ENCODE measurements around the gene WRNIP1. TPM values are rescaled to one million over a fixed set of nuclear protein-coding genes. Genes with fewer than 3 reads are reported as not detected.
A peak's percentile ranks its signal among the peaks of the same experiment; 100 is the strongest.

The WRNIP1 gene
- total and polyA plus RNA-seq, 9 of the 15 experiments (the other 6 are each of a cell fraction or from before 2014, with no cell fraction given): 13.2 to 63.6 (median 48.6) TPM

DNA sequence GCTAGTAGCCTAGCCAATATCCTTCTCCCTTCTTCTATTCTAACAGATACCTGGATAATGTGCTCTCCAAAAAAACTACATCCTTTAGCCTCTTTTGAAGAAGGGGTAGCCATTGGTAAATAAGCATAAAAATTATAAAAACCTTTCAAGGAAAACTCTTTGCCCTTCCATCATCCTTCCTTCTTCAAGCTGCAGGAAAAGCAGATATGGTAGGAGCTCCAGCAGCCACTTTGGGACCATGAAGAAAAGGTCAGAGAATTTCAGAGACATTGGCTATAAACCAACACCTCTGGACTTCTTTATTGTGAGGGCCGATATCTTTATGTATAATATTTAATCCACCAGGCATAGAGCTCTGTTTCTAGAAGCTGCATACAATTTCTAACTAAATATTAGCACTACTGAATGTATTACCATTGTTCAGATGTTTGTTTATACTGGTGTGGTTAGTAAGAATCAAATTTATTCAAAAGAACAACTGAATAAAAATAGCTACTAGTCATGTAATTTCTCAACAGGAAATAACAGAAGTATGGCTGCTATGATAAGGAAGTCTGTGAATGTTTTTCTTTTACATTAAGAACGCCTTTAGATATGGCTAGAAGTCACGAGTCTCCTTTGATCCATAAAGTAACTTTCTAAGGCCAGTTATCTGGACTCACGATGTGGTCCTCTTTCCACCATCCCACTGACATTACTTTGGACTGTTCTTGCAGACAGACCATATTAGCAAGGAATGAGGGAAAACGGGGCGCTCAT, 46.7 kb upstream of the WRNIP1 start (continued):
- TF ChIP-seq, protein P1, sequence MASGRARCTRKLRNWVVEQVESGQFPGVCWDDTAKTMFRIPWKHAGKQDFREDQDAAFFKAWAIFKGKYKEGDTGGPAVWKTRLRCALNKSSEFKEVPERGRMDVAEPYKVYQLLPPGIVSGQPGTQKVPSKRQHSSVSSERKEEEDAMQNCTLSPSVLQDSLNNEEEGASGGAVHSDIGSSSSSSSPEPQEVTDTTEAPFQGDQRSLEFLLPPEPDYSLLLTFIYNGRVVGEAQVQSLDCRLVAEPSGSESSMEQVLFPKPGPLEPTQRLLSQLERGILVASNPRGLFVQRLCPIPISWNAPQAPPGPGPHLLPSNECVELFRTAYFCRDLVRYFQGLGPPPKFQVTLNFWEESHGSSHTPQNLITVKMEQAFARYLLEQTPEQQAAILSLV (tag; IDR thresholded peaks at IDR 0.05): no peak
- TF ChIP-seq CHD1 (IDR thresholded peaks at IDR 0.05; ENCODE audit: low read length) (no peak), ZNF431 (CRISPR knock-in tag; IDR thresholded peaks at IDR 0.05) (no peak), NFE2 (IDR thresholded peaks at IDR 0.05; ENCODE audit: low read depth) (no peak), ELF2 (CRISPR knock-in tag; IDR thresholded peaks at IDR 0.05) (no peak), IFI16 (CRISPR knock-in tag; IDR thresholded peaks at IDR 0.05) (no peak), ADNP (tag; IDR thresholded peaks at IDR 0.05) (0 out of 2 replicates have a peak, but pooled peaks have one; percentile 31)
- TF ChIP-seq, protein P2, sequence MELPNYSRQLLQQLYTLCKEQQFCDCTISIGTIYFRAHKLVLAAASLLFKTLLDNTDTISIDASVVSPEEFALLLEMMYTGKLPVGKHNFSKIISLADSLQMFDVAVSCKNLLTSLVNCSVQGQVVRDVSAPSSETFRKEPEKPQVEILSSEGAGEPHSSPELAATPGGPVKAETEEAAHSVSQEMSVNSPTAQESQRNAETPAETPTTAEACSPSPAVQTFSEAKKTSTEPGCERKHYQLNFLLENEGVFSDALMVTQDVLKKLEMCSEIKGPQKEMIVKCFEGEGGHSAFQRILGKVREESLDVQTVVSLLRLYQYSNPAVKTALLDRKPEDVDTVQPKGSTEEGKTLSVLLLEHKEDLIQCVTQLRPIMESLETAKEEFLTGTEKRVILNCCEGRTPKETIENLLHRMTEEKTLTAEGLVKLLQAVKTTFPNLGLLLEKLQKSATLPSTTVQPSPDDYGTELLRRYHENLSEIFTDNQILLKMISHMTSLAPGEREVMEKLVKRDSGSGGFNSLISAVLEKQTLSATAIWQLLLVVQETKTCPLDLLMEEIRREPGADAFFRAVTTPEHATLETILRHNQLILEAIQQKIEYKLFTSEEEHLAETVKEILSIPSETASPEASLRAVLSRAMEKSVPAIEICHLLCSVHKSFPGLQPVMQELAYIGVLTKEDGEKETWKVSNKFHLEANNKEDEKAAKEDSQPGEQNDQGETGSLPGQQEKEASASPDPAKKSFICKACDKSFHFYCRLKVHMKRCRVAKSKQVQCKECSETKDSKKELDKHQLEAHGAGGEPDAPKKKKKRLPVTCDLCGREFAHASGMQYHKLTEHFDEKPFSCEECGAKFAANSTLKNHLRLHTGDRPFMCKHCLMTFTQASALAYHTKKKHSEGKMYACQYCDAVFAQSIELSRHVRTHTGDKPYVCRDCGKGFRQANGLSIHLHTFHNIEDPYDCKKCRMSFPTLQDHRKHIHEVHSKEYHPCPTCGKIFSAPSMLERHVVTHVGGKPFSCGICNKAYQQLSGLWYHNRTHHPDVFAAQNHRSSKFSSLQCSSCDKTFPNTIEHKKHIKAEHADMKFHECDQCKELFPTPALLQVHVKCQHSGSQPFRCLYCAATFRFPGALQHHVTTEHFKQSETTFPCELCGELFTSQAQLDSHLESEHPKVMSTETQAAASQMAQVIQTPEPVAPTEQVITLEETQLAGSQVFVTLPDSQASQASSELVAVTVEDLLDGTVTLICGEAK (IDR thresholded peaks at IDR 0.05): no peak
- TF ChIP-seq, protein P2 (CRISPR knock-in tag; IDR thresholded peaks at IDR 0.05): no peak
- TF ChIP-seq, protein P3, sequence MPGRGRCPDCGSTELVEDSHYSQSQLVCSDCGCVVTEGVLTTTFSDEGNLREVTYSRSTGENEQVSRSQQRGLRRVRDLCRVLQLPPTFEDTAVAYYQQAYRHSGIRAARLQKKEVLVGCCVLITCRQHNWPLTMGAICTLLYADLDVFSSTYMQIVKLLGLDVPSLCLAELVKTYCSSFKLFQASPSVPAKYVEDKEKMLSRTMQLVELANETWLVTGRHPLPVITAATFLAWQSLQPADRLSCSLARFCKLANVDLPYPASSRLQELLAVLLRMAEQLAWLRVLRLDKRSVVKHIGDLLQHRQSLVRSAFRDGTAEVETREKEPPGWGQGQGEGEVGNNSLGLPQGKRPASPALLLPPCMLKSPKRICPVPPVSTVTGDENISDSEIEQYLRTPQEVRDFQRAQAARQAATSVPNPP (IDR thresholded peaks at IDR 0.05; ENCODE audit: borderline replicate concordance, insufficient read depth, insufficient read length): no peak
- TF ChIP-seq, protein P4, sequence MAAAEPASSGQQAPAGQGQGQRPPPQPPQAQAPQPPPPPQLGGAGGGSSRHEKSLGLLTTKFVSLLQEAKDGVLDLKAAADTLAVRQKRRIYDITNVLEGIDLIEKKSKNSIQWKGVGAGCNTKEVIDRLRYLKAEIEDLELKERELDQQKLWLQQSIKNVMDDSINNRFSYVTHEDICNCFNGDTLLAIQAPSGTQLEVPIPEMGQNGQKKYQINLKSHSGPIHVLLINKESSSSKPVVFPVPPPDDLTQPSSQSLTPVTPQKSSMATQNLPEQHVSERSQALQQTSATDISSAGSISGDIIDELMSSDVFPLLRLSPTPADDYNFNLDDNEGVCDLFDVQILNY (CRISPR knock-in tag; IDR thresholded peaks at IDR 0.05): no peak
- TF ChIP-seq, protein P5, sequence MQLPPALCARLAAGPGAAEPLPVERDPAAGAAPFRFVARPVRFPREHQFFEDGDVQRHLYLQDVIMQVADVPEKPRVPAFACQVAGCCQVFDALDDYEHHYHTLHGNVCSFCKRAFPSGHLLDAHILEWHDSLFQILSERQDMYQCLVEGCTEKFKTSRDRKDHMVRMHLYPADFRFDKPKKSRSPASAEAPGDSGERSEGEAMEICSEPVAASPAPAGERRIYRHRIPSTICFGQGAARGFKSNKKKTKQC (CRISPR knock-in tag; IDR thresholded peaks at IDR 0.05): no peak
